ENCODE measurements around the gene CCDC51. TPM values are rescaled to one million over a fixed set of nuclear protein-coding genes. Genes with fewer than 3 reads are reported as not detected.
A peak's percentile ranks its signal among the peaks of the same experiment; 100 is the strongest.

Gene CCDC51
- total and polyA plus RNA-seq, 2 donors (not counting 1 experiment from before 2014, with no cell fraction given): 5.0 to 5.9 TPM

DNA sequence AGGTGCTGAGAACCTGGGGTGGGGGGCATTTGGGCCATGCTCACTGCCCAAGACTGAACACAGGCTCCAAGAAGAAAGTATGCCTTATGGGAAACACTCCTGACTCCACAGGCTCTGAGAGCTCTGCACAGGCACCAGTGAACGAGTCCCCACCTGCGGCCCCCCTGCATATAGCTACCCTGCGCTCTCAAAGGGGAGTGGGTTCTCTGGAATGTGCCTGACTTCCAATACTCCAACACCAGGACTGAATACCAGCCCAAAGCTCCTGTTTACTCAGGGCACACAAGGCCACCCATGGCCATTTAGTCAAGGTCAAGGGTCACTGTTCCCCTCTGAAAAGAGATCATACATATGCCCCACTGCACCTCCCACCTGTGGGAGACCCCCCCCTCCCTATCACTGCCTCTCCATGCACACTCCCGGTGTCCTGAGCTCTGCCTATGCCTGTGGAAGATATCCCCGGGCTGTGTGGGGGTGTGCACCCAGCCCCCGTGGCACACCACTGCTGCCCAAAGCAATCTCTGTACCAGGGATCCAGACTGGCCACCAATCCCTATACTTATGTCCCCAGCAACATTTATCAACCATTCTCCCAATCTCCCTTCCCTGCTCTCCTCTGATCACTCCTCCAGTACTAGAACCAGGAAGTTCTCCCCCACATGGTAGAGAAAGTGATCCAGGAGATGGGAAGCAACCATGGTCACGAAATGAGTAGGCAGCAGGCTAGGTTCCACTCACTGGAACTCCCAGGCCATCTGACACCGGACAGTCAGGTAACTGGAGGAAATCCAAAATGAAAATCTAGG is 8.5 kb downstream of the CCDC51 start:
- ATAC-seq (ENCODE audit: low read depth): no peak

More for the DNA sequence above, 8.5 kb downstream of the CCDC51 start:
- no peaks in the 10 kb centered on the region for H3K9me3 Mint-ChIP-seq (ENCODE audit: insufficient read depth)
- H3K4me3 ChIP-seq (ENCODE audit: control extremely low read depth in 1 of 5, extremely low read depth in 1 of 5, insufficient read depth in 1 of 5, low read depth in 2 of 5, low read length in 4 of 5): no peak overlapping the region
- H2AFZ ChIP-seq (ENCODE audit: insufficient read depth, low read depth, low read length, poor library complexity, severe bottlenecking): no peak overlapping the region
- H3K4me3 Mint-ChIP-seq: peak overlapping the region; percentile 83
- ChIA-PET CTCF (interaction anchor here (1.7 to 13.4 kb wide), 3 partner anchors 8 to 160 kb away, joined by 5 to 330 read pairs (median 148); partner anchors contain the start of gene CCDC51), POLR2A (no interaction called here)
- no peak overlapping the region for H3K9ac ChIP-seq (ENCODE audit: low read length)
- H3K27me3 Mint-ChIP-seq: peaks cover 16% of the 10 kb centered on the region
- H3K4me2 ChIP-seq (replicated peaks; ENCODE audit: low read depth, low read length, poor library complexity, severe bottlenecking): no peak overlapping the region
- H3K79me2 ChIP-seq (ENCODE audit: control insufficient read depth, insufficient read depth, low read length): peaks cover 6% of the 10 kb centered on the region
- H3K36me3 ChIP-seq (replicated peaks in 1 of 2; ENCODE audit: control extremely low read depth in 1 of 2, control insufficient read depth in 1 of 2, extremely low read depth in 1 of 2, insufficient read depth in 2 of 2, low read length in 1 of 2): peaks cover 0 to 16% of the 10 kb centered on the region in 2 experiments
- H4K20me1 ChIP-seq (ENCODE audit: control insufficient read depth, insufficient read depth, low read length, poor library complexity, severe bottlenecking): no peaks in the 10 kb centered on the region
- H3K9me3 ChIP-seq (ENCODE audit: control extremely low read depth in 1 of 3, control insufficient read depth in 2 of 3, insufficient read depth in 1 of 3, low read length in 2 of 3): peaks cover 0 to 3% (median 0%) of the 10 kb centered on the region in 3 donors
- H3K27ac Mint-ChIP-seq: no peak overlapping the region
- WGBS (ENCODE audit: insufficient coverage): 90% methylated on average over 4 of the region's 8 CpGs
- peaks cover 12% of the 10 kb centered on the region for H3K4me1 Mint-ChIP-seq
- no peak for TF ChIP-seq EZH2 (IDR thresholded peaks at IDR 0.05; ENCODE audit: borderline replicate concordance, insufficient read depth, low read depth, low read length, poor library complexity, severe bottlenecking)
- TF ChIP-seq, protein P1, sequence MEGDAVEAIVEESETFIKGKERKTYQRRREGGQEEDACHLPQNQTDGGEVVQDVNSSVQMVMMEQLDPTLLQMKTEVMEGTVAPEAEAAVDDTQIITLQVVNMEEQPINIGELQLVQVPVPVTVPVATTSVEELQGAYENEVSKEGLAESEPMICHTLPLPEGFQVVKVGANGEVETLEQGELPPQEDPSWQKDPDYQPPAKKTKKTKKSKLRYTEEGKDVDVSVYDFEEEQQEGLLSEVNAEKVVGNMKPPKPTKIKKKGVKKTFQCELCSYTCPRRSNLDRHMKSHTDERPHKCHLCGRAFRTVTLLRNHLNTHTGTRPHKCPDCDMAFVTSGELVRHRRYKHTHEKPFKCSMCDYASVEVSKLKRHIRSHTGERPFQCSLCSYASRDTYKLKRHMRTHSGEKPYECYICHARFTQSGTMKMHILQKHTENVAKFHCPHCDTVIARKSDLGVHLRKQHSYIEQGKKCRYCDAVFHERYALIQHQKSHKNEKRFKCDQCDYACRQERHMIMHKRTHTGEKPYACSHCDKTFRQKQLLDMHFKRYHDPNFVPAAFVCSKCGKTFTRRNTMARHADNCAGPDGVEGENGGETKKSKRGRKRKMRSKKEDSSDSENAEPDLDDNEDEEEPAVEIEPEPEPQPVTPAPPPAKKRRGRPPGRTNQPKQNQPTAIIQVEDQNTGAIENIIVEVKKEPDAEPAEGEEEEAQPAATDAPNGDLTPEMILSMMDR (IDR thresholded peaks at IDR 0.05): no peak
- H3K27ac ChIP-seq (ENCODE audit: low read length in 2 of 2): no peak overlapping the region
- no peak for DNase-seq
- intact Hi-C loops (cut with micrococcal nuclease): no loop called here
- peaks cover 0 to 9% (median 3%) of the 10 kb centered on the region in 4 experiments for H3K27me3 ChIP-seq (replicated peaks in 1 of 4; ENCODE audit: control extremely low read depth in 1 of 4, control insufficient read depth in 3 of 4, insufficient read depth in 4 of 4, low read length in 3 of 4)
- H3K4me1 ChIP-seq (ENCODE audit: control insufficient read depth in 2 of 2, insufficient read depth in 2 of 2, low read length in 2 of 2): peaks cover 12 to 13% of the 10 kb centered on the region in 2 donors

Measured in B cell (primary cell).